ENCODE data around the gene PLD4. TPM values are rescaled to one million over a fixed set of nuclear protein-coding genes. Genes with fewer than 3 reads are reported as not detected.

PLD4 gene
- total and polyA plus RNA-seq, 2 experiments from 2014 or later, result not detected

DNA sequence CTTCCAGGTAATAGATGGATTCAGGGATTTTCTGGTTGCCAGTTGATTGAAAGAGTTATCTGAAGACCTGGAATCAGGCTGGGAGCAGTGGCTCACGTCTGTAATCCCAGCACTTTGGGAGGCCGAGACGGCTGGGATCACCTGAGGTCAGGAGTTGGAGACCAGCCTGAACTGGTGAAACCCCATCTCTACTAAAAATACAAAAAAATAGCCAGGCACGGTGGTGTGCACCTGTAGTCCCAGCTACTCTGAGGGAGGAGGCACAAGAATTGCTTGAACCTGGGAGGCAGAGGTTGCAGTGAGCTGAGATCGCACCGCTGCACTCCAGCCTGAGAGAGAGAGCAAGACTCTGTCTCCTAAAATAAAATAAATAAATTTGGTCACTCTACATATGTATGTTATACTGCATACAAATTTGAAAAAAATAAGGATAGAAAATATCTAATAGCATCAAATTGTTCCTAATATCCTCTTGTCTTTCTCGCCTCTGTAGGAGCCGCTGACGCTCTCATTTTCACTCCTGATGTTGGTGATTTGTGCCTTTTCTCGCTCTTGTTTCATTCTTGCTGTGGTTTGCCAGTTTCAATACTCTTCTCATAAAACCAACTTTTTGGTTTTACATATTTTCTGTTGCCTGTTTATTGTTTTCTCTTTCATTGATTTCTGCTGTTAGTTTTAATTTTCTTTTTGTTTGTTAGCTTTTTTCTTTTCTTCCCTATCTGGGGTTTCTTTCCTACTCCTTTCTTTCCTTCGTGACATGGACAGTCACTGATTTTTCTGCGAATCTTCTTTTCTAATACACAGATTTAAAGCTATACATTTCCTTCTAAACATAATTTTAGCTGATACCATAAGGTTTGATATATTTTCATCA lies 23.8 kb upstream of the PLD4 start (continued):
- TF ChIP-seq, protein P1, sequence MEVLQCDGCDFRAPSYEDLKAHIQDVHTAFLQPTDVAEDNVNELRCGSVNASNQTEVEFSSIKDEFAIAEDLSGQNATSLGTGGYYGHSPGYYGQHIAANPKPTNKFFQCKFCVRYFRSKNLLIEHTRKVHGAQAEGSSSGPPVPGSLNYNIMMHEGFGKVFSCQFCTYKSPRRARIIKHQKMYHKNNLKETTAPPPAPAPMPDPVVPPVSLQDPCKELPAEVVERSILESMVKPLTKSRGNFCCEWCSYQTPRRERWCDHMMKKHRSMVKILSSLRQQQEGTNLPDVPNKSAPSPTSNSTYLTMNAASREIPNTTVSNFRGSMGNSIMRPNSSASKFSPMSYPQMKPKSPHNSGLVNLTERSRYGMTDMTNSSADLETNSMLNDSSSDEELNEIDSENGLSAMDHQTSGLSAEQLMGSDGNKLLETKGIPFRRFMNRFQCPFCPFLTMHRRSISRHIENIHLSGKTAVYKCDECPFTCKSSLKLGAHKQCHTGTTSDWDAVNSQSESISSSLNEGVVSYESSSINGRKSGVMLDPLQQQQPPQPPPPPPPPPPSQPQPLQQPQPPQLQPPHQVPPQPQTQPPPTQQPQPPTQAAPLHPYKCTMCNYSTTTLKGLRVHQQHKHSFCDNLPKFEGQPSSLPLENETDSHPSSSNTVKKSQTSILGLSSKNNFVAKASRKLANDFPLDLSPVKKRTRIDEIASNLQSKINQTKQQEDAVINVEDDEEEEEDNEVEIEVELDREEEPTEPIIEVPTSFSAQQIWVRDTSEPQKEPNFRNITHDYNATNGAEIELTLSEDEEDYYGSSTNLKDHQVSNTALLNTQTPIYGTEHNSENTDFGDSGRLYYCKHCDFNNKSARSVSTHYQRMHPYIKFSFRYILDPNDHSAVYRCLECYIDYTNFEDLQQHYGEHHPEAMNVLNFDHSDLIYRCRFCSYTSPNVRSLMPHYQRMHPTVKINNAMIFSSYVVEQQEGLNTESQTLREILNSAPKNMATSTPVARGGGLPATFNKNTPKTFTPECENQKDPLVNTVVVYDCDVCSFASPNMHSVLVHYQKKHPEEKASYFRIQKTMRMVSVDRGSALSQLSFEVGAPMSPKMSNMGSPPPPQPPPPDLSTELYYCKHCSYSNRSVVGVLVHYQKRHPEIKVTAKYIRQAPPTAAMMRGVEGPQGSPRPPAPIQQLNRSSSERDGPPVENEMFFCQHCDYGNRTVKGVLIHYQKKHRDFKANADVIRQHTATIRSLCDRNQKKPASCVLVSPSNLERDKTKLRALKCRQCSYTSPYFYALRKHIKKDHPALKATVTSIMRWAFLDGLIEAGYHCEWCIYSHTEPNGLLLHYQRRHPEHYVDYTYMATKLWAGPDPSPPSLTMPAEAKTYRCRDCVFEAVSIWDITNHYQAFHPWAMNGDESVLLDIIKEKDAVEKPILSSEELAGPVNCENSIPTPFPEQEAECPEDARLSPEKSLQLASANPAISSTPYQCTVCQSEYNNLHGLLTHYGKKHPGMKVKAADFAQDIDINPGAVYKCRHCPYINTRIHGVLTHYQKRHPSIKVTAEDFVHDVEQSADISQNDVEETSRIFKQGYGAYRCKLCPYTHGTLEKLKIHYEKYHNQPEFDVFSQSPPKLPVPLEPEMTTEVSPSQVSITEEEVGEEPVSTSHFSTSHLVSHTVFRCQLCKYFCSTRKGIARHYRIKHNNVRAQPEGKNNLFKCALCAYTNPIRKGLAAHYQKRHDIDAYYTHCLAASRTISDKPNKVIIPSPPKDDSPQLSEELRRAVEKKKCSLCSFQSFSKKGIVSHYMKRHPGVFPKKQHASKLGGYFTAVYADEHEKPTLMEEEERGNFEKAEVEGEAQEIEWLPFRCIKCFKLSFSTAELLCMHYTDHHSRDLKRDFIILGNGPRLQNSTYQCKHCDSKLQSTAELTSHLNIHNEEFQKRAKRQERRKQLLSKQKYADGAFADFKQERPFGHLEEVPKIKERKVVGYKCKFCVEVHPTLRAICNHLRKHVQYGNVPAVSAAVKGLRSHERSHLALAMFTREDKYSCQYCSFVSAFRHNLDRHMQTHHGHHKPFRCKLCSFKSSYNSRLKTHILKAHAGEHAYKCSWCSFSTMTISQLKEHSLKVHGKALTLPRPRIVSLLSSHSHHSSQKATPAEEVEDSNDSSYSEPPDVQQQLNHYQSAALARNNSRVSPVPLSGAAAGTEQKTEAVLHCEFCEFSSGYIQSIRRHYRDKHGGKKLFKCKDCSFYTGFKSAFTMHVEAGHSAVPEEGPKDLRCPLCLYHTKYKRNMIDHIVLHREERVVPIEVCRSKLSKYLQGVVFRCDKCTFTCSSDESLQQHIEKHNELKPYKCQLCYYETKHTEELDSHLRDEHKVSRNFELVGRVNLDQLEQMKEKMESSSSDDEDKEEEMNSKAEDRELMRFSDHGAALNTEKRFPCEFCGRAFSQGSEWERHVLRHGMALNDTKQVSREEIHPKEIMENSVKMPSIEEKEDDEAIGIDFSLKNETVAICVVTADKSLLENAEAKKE (CRISPR knock-in tag; IDR thresholded peaks at IDR 0.05), result no peak

DNA sequence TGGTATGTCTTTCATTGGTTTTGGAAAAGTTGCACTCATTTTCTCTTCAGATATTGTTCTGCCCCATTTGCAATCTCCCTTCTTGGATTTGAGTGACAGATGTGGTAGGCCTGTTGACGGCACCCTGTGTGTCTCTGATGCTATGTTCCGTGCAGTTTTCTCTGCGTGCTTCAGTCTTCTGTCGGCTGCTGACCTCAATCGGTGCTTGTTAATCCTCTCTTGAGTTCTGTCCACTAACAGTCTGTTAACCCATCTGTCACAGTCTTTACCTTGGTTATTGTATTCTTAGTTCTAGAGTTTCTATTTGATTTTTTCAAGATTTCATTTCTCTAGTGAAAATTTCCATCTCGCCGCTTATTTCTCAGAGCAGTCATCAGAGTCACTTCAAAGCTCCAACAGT lies 20.7 kb upstream of the PLD4 start:
- no peak overlapping the region for H3K27ac Mint-ChIP-seq
- H3K27ac ChIP-seq (ENCODE audit: low read depth), result no peak overlapping the region
- TF ChIP-seq, protein P2, sequence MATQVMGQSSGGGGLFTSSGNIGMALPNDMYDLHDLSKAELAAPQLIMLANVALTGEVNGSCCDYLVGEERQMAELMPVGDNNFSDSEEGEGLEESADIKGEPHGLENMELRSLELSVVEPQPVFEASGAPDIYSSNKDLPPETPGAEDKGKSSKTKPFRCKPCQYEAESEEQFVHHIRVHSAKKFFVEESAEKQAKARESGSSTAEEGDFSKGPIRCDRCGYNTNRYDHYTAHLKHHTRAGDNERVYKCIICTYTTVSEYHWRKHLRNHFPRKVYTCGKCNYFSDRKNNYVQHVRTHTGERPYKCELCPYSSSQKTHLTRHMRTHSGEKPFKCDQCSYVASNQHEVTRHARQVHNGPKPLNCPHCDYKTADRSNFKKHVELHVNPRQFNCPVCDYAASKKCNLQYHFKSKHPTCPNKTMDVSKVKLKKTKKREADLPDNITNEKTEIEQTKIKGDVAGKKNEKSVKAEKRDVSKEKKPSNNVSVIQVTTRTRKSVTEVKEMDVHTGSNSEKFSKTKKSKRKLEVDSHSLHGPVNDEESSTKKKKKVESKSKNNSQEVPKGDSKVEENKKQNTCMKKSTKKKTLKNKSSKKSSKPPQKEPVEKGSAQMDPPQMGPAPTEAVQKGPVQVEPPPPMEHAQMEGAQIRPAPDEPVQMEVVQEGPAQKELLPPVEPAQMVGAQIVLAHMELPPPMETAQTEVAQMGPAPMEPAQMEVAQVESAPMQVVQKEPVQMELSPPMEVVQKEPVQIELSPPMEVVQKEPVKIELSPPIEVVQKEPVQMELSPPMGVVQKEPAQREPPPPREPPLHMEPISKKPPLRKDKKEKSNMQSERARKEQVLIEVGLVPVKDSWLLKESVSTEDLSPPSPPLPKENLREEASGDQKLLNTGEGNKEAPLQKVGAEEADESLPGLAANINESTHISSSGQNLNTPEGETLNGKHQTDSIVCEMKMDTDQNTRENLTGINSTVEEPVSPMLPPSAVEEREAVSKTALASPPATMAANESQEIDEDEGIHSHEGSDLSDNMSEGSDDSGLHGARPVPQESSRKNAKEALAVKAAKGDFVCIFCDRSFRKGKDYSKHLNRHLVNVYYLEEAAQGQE (IDR thresholded peaks at IDR 0.05; ENCODE audit: unreplicated experiment), result no peak
- TF ChIP-seq NANOG (IDR thresholded peaks at IDR 0.05; ENCODE audit: borderline replicate concordance), result no peak
- TF ChIP-seq EZH2 (IDR thresholded peaks at IDR 0.05; ENCODE audit: low read depth, unreplicated experiment), result no peak
- TF ChIP-seq, protein P3, sequence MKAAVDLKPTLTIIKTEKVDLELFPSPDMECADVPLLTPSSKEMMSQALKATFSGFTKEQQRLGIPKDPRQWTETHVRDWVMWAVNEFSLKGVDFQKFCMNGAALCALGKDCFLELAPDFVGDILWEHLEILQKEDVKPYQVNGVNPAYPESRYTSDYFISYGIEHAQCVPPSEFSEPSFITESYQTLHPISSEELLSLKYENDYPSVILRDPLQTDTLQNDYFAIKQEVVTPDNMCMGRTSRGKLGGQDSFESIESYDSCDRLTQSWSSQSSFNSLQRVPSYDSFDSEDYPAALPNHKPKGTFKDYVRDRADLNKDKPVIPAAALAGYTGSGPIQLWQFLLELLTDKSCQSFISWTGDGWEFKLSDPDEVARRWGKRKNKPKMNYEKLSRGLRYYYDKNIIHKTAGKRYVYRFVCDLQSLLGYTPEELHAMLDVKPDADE (IDR thresholded peaks at IDR 0.05), result no peak
- TF ChIP-seq EZH2phosphoT487 (IDR thresholded peaks at IDR 0.05; ENCODE audit: unreplicated experiment), result no peak
- TF ChIP-seq JUNB (IDR thresholded peaks at IDR 0.05; ENCODE audit: unreplicated experiment), result no peak
- no peak for TF ChIP-seq STAT1 (IDR thresholded peaks at IDR 0.05; ENCODE audit: unreplicated experiment)
- TF ChIP-seq, protein P4, sequence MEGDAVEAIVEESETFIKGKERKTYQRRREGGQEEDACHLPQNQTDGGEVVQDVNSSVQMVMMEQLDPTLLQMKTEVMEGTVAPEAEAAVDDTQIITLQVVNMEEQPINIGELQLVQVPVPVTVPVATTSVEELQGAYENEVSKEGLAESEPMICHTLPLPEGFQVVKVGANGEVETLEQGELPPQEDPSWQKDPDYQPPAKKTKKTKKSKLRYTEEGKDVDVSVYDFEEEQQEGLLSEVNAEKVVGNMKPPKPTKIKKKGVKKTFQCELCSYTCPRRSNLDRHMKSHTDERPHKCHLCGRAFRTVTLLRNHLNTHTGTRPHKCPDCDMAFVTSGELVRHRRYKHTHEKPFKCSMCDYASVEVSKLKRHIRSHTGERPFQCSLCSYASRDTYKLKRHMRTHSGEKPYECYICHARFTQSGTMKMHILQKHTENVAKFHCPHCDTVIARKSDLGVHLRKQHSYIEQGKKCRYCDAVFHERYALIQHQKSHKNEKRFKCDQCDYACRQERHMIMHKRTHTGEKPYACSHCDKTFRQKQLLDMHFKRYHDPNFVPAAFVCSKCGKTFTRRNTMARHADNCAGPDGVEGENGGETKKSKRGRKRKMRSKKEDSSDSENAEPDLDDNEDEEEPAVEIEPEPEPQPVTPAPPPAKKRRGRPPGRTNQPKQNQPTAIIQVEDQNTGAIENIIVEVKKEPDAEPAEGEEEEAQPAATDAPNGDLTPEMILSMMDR (conservative IDR thresholded peaks at IDR 0.05; ENCODE audit: low read depth in 2 of 2), result no peak

More for the DNA sequence above, 20.7 kb upstream of the PLD4 start:
- no peaks in the 10 kb centered on the region for H3K4me1 ChIP-seq (ENCODE audit: insufficient read depth)
- no peak overlapping the region for H3K4me3 ChIP-seq
- DNase-seq (ENCODE audit: low spot score) (no peak), ATAC-seq (no peak)
- peaks cover 14% of the 10 kb centered on the region for H3K27me3 Mint-ChIP-seq (ENCODE audit: insufficient read depth, low read depth, poor library complexity)
- no peak overlapping the region for H3K4me2 ChIP-seq
- H3K79me2 ChIP-seq (replicated peaks; ENCODE audit: insufficient read depth), result no peaks in the 10 kb centered on the region
- H3K36me3 Mint-ChIP-seq (ENCODE audit: low read depth), result no peaks in the 10 kb centered on the region
- H3K9me2 ChIP-seq (ENCODE audit: insufficient read depth), result no peaks in the 10 kb centered on the region
- no peaks in the 10 kb centered on the region for H4K20me1 ChIP-seq (replicated peaks; ENCODE audit: insufficient read depth)
- no peaks in the 10 kb centered on the region for H3K27me3 ChIP-seq (ENCODE audit: insufficient read depth)
- no peaks in the 10 kb centered on the region for H3K36me3 ChIP-seq (ENCODE audit: insufficient read depth)
- peaks cover 9% of the 10 kb centered on the region; the same call in 2 of the 3 replicates for H3K9me3 Mint-ChIP-seq
- H3K4me1 Mint-ChIP-seq, result no peaks in the 10 kb centered on the region
- no peaks in the 10 kb centered on the region for H3F3A ChIP-seq (replicated peaks; ENCODE audit: low read depth)
- H2AFZ ChIP-seq, result no peak overlapping the region
- no peak overlapping the region for H3K4me3 Mint-ChIP-seq
